ENCODE data around the gene LDLRAD4.
"Not testable (repeated sequence)": the region's sequence is repeated elsewhere in the genome, so short reads cannot be mapped to it uniquely, and the experiment has no call there.

GRCh38 chr18:13690060-13690459 lies 471.5 kb downstream of the LDLRAD4 start:
- not testable (repeated sequence) for TF ChIP-seq GABPA (IDR thresholded peaks at IDR 0.05; ENCODE audit: low read depth); SMC3 (IDR thresholded peaks at IDR 0.05; ENCODE audit: low read depth, low read length); TEAD4 (IDR thresholded peaks at IDR 0.05; ENCODE audit: borderline replicate concordance, insufficient read depth); REST (IDR thresholded peaks at IDR 0.05; ENCODE audit: low read depth, low read length); CTCF (IDR thresholded peaks at IDR 0.05); USF2 (IDR thresholded peaks at IDR 0.05; ENCODE audit: borderline replicate concordance, low read depth, low read length); POLR2AphosphoS5 (IDR thresholded peaks at IDR 0.05; ENCODE audit: low read depth, low read length); YY1 (IDR thresholded peaks at IDR 0.05; ENCODE audit: low read depth); MAX (IDR thresholded peaks at IDR 0.05; ENCODE audit: low read depth); RCOR1 (IDR thresholded peaks at IDR 0.05; ENCODE audit: low read length)

Data from SK-N-SH (cell line).